BJ (cell line): ENCODE data around the gene PDGFRA. TPM values are rescaled to one million over a fixed set of nuclear protein-coding genes. Genes with fewer than 3 reads are reported as not detected.

Experiments
- CTCF ChIA-PET: fragments of 350-600 bp; formaldehyde crosslinking; extraction: SDS; loops from one replicate; lab custom pipeline; 2021; ENCODE audit warnings: antibody characterized with exemption, inconsistent platforms; lab: Yijun Ruan, JAX
- POLR2A ChIA-PET: fragments of 300-600 bp; sonication (Branson Sonifier 250); formaldehyde crosslinking; extraction: SDS; loops from one replicate; lab custom pipeline; 2021; ENCODE audit warnings: antibody characterized with exemption; lab: Charles Lee
- DNase-seq: peaks from one replicate; pipeline ENCODE4 v3.0.0-alpha.2; 2011; ENCODE audit warnings: low read depth
- H3K27me3 ChIP-seq: 2 replicates; pipeline ENCODE4 v1.6.0; 2011; ENCODE audit warnings: low read length; ENCODE audit not compliant: control insufficient read depth, insufficient read depth
- H3K36me3 ChIP-seq: 2 replicates; pipeline ENCODE4 v1.5.1; 2011; ENCODE audit warnings: low read length; ENCODE audit not compliant: control insufficient read depth, insufficient read depth
- H3K4me3 ChIP-seq: 2 replicates; pipeline ENCODE4 v1.5.1; 2011; ENCODE audit warnings: low read depth, mild to moderate bottlenecking, control low read depth, low read length
- CTCF ChIP-seq: IDR thresholded peaks from 2 replicates; pipeline ENCODE4 v1.5.1; 2011; ENCODE audit warnings: low read depth, mild to moderate bottlenecking, control low read depth, inconsistent platforms, low read length, moderate library complexity; ENCODE audit not compliant: insufficient read depth
- polyA plus RNA-seq: library from polyadenylated mRNA; depleted of rRNA; stranded (reverse); fragments of >200 nt; gene quantifications from 2 replicates; pipeline ENCODE4 v1.2.3, GENCODE V29; 2011

The PDGFRA gene
- polyA plus RNA-seq, 1 experiment: 90.5 TPM

- no peak for DNase-seq
- ChIA-PET CTCF (no interaction called here), POLR2A (no interaction called here)
- peaks cover 7% of the 10 kb centered on the region for H3K36me3 ChIP-seq
- no peaks in the 10 kb centered on the region for H3K27me3 ChIP-seq
- TF ChIP-seq CTCF: no peak
- no peak overlapping the region for H3K4me3 ChIP-seq
These were observed 26.8 kb downstream of the PDGFRA start for GRCh38 chr4:54255881-54256280.

- CTCF ChIA-PET: no interaction called here
- Histone ChIP-seq H3K27me3 (no peaks in the 10 kb centered on the region), H3K4me3 (no peak overlapping the region), H3K36me3 (peaks cover 9% of the 10 kb centered on the region)
- POLR2A ChIA-PET: no interaction called here
- no peak for TF ChIP-seq CTCF
- DNase-seq: no peak
These were observed 27.7 kb downstream of the PDGFRA start for GRCh38 chr4:54256491-54257486.

GRCh38 chr4:54265366-54265765 is 36.3 kb downstream of the PDGFRA start:
- no peak for TF ChIP-seq CTCF
- ChIA-PET CTCF (no interaction called here), POLR2A (no interaction called here)
- Histone ChIP-seq H3K27me3 (no peaks in the 10 kb centered on the region), H3K4me3 (no peak overlapping the region), H3K36me3 (peaks cover 33% of the 10 kb centered on the region)
- no peak for DNase-seq

- peaks cover 43% of the 10 kb centered on the region for H3K36me3 ChIP-seq
- POLR2A ChIA-PET: no interaction called here
These were observed 39.1 kb downstream of the PDGFRA start for GRCh38 chr4:54268151-54268550.

GRCh38 chr4:54271464-54271863 is 42.4 kb downstream of the PDGFRA start:
- no peak overlapping the region for H3K4me3 ChIP-seq
- CTCF ChIA-PET: no interaction called here
- POLR2A ChIA-PET: no interaction called here
- TF ChIP-seq CTCF: no peak
- DNase-seq: no peak
- no peaks in the 10 kb centered on the region for H3K27me3 ChIP-seq
- peaks cover 47% of the 10 kb centered on the region for H3K36me3 ChIP-seq

More at GRCh38 chr4:54268151-54268550, 39.1 kb downstream of the PDGFRA start:
- DNase-seq: no peak
- Histone ChIP-seq H3K4me3 (no peak overlapping the region), H3K27me3 (no peaks in the 10 kb centered on the region)
- CTCF ChIA-PET: no interaction called here
- TF ChIP-seq CTCF: no peak
